K562 (cell line): ENCODE results near the gene TGM1.

Experiments
- CREB5 ChIP-seq: fragments of 250-450 bp; sonication (Bioruptor Pico); IDR thresholded peaks from 2 replicates; pipeline ENCODE4 v1.5.0; 2020; ENCODE audit warnings: mild to moderate bottlenecking
- CREM ChIP-seq: IDR thresholded peaks from 2 replicates; pipeline ENCODE4 v1.6.1; 2014; ENCODE audit warnings: antibody characterized with exemption, low read depth
- HDGF ChIP-seq: fragments of 450-650 bp; IDR thresholded peaks from 2 replicates; pipeline ENCODE4 v1.6.1; 2016
- JUNB ChIP-seq: fragments of 450-650 bp; formaldehyde crosslinking; conservative IDR thresholded peaks from 2 replicates; pipeline ENCODE4 v1.4.0; 2020; ENCODE audit warnings: mild to moderate bottlenecking
- RBFOX2 ChIP-seq: fragments of 200-400 bp; formaldehyde crosslinking; IDR thresholded peaks from 2 replicates; pipeline ENCODE4 v1.6.1; 2017; ENCODE audit warnings: low read depth, mild to moderate bottlenecking, low read length, moderate library complexity
- RBM39 ChIP-seq: fragments of 200-400 bp; formaldehyde crosslinking; optimal IDR thresholded peaks from 2 replicates; pipeline ENCODE3; 2018; ENCODE audit warnings: low read depth, low read length
- RFX5 ChIP-seq: IDR thresholded peaks from 2 replicates; pipeline ENCODE4 v1.6.1; 2011; ENCODE audit warnings: low read depth, mild to moderate bottlenecking, improper control_type of control experiment, low read length
- SP1 ChIP-seq: sonication (generic); formaldehyde crosslinking; IDR thresholded peaks from 2 replicates; pipeline ENCODE4 v1.8.1; 2022; ENCODE audit warnings: mild to moderate bottlenecking, missing genetic modification reagents
- SRSF1 ChIP-seq: fragments of 200-400 bp; formaldehyde crosslinking; IDR thresholded peaks from 2 replicates; pipeline ENCODE4 v1.6.1; 2017; ENCODE audit warnings: mild to moderate bottlenecking, low read depth, low read length, moderate library complexity
- TGIF2 ChIP-seq: sonication (generic); formaldehyde crosslinking; IDR thresholded peaks from 2 replicates; pipeline ENCODE4 v1.8.1; 2022; ENCODE audit warnings: mild to moderate bottlenecking, missing genetic modification reagents, moderate library complexity
- ZBTB11 ChIP-seq, 3 experiments: fragments of 200-800 bp in 1 of 3; fragments of 250-450 bp in 1 of 3; fragments of 450-650 bp in 1 of 3; sonication (Bioruptor Pico) in 1 of 3; sonication (Bioruptor generic) in 1 of 3; formaldehyde crosslinking in 1 of 3; IDR thresholded peaks; 2 replicates each; pipeline versions ENCODE4 v1.6.1 to v1.8.0; 2016 to 2022; ENCODE audit warnings: mild to moderate bottlenecking in 2 of 3, missing genetic modification characterization in 2 of 3, missing compliant biosample characterization in 1 of 3, moderate library complexity in 1 of 3
- ZNF274 ChIP-seq: IDR thresholded peaks from 2 replicates; pipeline ENCODE4 v1.6.1; 2011; ENCODE audit warnings: low read depth, mild to moderate bottlenecking, low read length, moderate library complexity, borderline replicate concordance

GRCh38 chr14:24307575-24308341 lies 44.8 kb upstream of the TGM1 start, which contains the start of gene CIDEB:
- no peak for TF ChIP-seq ZNF274
- no peak for TF ChIP-seq SP1 (CRISPR knock-in tag)
- TF ChIP-seq CREM = peak; percentile 6; the same call in 1 of the 2 replicates
- TF ChIP-seq HDGF = no peak
- TF ChIP-seq SRSF1 = no peak
- TF ChIP-seq ZBTB11 (CRISPR knock-in tag; IDR thresholded peaks at IDR 0.05) = no peak
- no peak for TF ChIP-seq RBFOX2
- no peak for TF ChIP-seq RBM39
- no peak for TF ChIP-seq JUNB (CRISPR knock-in tag)
- no peak for TF ChIP-seq RFX5
- TF ChIP-seq CREB5 = no peak
- no peak for TF ChIP-seq TGIF2 (CRISPR knock-in tag)
